Ascending aorta (tissue), 2 donors: ENCODE results near the gene SLC44A5. TPM values are rescaled to one million over a fixed set of nuclear protein-coding genes. Genes with fewer than 3 reads are reported as not detected.
"Not testable (repeated sequence)": the region's sequence is repeated elsewhere in the genome, so short reads cannot be mapped to it uniquely, and the experiment has no call there.

Source experiments
- DNase-seq, 2 donors: peaks; one replicate each; pipeline ENCODE4 v3.0.0-alpha.2; 2019; ENCODE audit warnings: low spot score in 2 of 2
- H3K27ac ChIP-seq, 2 donors: fragments of 200-600 bp; sonication (generic); one replicate each; pipeline ENCODE4 v1.5.1; 2016 to 2017; ENCODE audit warnings: mild to moderate bottlenecking in 1 of 2
- H3K27me3 ChIP-seq: fragments of 200-600 bp; sonication (generic); one replicate; pipeline ENCODE4 v1.5.1; 2017
- H3K36me3 ChIP-seq, 2 donors: fragments of 200-600 bp; sonication (generic); one replicate each; pipeline ENCODE4 v1.5.1; 2016
- H3K4me1 ChIP-seq, 2 donors: fragments of 200-600 bp; sonication (generic); one replicate each; pipeline ENCODE4 v1.5.1; 2016 to 2017; ENCODE audit warnings: mild to moderate bottlenecking in 1 of 2
- H3K4me3 ChIP-seq, 2 donors: fragments of 200-600 bp; sonication (generic); one replicate each; pipeline ENCODE4 v1.5.1; 2016 to 2017; ENCODE audit warnings: mild to moderate bottlenecking in 1 of 2
- H3K9me3 ChIP-seq, 2 donors: fragments of 200-600 bp; sonication (generic); one replicate each; pipeline ENCODE4 v1.5.1; 2016
- CTCF ChIP-seq, 3 experiments: fragments of 200-600 bp in 2 of 3; fragments of 450-650 bp in 1 of 3; sonication (generic) in 2 of 3; IDR thresholded peaks; one replicate each; pipeline ENCODE4 v1.5.1; 2016 to 2019; ENCODE audit warnings: antibody characterized with exemption in 3 of 3, mild to moderate bottlenecking in 1 of 3, moderate library complexity in 1 of 3
- intact Hi-C: fragments of 100-400 bp; cut with DNase I; formaldehyde crosslinking; loops from one replicate; pipeline ENCODE4 v1.15.1; 2023
- total RNA-seq: library from RNA; depleted of rRNA; stranded (reverse); fragments of >200 nt; gene quantifications from one replicate; pipeline ENCODE4 v1.1.0, GENCODE V29; 2016

Gene SLC44A5
- total RNA-seq, result not detected

DNA sequence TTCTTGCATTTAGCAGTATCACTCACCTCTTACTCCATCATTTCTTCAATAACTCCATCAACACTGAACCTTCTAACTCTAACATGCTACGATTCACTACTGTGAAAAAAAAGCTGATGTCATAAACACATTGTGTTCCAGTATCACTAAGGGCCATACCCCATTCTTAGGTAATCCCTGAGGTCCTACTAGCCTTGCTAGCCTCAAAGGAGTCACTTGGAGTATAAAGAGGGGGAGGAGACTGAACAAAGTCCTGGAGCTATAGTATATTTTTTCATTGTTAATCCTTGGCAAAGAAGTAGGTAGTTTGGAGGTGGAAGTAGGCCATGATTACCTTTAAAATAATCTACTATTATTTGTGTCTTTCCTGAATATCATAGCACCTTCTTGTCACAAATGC is at the start of gene SLC44A5:
SLC44A5 (minus strand) TSS at position 101 of the 400 bp plus-strand sequence. CDS start 69,667 bp downstream, outside the sequence.
- Histone ChIP-seq H3K36me3 (no peaks in the 10 kb centered on the region), H3K4me3 (no peak within 1 kb of the TSS), H3K9me3 (no peaks in the 10 kb centered on the region), H3K27ac (no peak within 1 kb of the TSS), H3K4me1 (peaks cover 0 to 9% of the 10 kb centered on the region in 2 donors), H3K27me3 (no peaks in the 10 kb centered on the region)
- no peak for DNase-seq
- intact Hi-C loops, result no loop called here
- TF ChIP-seq CTCF (IDR thresholded peaks at IDR 0.05), result no peak

DNA sequence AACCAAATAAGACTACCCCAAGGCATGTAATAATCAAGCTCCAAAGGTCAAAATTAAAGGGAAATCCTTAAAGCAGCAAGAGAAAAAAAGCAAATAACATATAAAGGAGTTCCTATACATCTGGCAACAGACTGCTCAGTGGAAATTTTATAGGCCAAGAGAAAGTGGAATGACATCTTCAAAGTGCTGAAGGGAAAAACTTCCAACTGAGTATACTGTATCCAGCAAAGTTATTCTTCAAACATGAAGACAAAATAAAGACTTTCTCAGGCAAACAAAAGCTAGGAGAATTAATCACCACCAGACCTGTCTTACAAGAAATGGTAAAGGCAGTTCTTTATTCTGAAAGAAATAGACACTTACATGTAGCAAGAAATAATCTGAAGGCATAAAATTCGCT is 45.0 kb upstream of the SLC44A5 start:
- TF ChIP-seq CTCF (IDR thresholded peaks at IDR 0.05), result no peak

DNA sequence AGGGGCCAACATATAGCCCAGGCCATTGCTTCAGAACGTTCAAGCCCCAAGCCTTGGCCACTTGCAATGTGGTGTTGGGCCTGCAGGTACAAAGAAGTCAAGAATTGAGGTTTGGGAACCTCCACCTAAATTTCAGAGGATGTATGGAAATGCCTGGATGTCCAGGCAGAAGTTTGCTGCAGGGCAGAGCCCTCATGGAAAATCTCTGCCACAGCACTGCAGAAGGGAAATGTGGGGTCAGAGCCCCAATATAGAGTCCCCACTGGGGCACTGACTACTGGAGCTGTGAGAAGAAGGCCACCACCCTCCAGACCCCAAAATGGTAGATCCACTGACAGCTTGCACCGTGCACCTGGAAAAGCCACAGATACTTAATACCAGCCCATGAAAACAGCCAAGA is 36.3 kb upstream of the SLC44A5 start:
- H3K4me3 ChIP-seq, DNase-seq, H3K4me1 ChIP-seq, H3K9me3 ChIP-seq, intact Hi-C loops, H3K27me3 ChIP-seq, H3K36me3 ChIP-seq, H3K27ac ChIP-seq: not testable (repeated sequence)

More for the DNA sequence above, 45.0 kb upstream of the SLC44A5 start:
- no peaks in the 10 kb centered on the region for H3K36me3 ChIP-seq
- H3K4me1 ChIP-seq, result no peaks in the 10 kb centered on the region
- no peak overlapping the region for H3K4me3 ChIP-seq
- no peaks in the 10 kb centered on the region for H3K27me3 ChIP-seq
- DNase-seq, result no peak
- intact Hi-C loops, result no loop called here
- no peaks in the 10 kb centered on the region for H3K9me3 ChIP-seq
- H3K27ac ChIP-seq, result no peak overlapping the region

DNA sequence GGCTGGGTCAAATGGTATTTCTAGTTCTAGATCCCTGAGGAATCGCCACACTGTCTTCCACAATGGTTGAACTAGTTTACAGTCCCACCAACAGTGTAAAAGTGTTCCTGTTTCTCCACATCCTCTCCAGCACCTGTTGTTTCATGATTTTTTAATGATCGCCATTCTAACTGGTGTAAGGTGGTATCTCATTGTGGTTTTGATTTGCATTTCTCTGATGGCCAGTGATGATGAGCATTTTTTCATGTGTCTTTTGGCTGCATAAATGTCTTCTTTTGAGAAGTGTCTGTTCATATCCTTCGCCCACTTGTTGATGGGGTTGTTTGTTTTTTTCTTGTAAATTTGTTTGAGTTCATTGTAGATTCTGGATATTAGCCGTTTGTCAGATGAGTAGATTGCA is 34.2 kb upstream of the SLC44A5 start:
- H3K36me3 ChIP-seq, intact Hi-C loops, DNase-seq, H3K4me3 ChIP-seq, H3K27me3 ChIP-seq, H3K9me3 ChIP-seq, H3K4me1 ChIP-seq, H3K27ac ChIP-seq: not testable (repeated sequence)

DNA sequence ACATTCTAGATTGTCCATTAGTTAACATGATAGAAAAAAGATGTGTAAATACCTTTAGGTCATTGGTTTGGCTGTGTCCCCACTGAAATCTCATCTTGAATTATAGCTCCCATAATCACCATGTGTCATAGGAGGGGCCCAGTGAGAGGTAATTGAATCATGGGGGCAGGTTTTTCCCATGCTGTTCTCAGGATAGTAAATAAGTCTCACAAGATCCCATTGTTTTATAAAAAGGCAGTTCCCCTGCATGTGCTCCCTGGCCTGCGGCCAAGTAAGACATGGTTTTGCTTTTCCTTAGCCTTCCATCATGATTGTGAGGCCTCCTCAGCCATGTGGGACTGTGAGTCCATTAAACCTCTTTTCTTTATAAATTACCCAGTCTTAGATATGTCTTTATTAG is 32.5 kb upstream of the SLC44A5 start:
- Histone ChIP-seq H3K27me3 (no peaks in the 10 kb centered on the region), H3K4me3 (no peak overlapping the region), H3K36me3 (no peaks in the 10 kb centered on the region), H3K4me1 (no peaks in the 10 kb centered on the region), H3K9me3 (no peaks in the 10 kb centered on the region), H3K27ac (no peak overlapping the region)
- DNase-seq, result no peak
- intact Hi-C loops, result no loop called here
- TF ChIP-seq CTCF (IDR thresholded peaks at IDR 0.05), result no peak

DNA sequence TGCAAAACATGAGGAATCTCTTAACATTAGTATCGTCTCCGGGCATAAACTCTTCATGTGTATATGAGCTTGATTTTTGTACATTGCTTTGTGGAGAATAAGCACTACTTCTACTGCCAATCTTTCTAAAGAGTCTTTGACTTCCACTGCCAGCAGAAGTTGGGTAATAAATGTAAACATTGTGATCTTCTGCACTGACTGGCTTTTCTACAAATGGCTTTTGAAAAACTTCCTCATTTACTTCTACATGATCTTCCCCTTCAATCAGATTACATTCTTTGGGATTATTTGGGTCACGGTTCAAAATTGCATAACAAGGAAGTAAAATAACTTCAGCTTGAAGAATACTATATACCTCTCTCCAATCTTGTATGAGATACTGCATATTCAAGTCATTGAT is 30.4 kb upstream of the SLC44A5 start:
- intact Hi-C loops, result no loop called here
- TF ChIP-seq CTCF (IDR thresholded peaks at IDR 0.05), result no peak

GRCh38 chr1:75640137-75640536 is 29.2 kb upstream of the SLC44A5 start:
- no peak for DNase-seq

More for the DNA sequence above, 30.4 kb upstream of the SLC44A5 start:
- Histone ChIP-seq H3K36me3 (no peaks in the 10 kb centered on the region), H3K4me3 (no peak overlapping the region), H3K27me3 (no peaks in the 10 kb centered on the region), H3K4me1 (no peaks in the 10 kb centered on the region), H3K9me3 (no peaks in the 10 kb centered on the region), H3K27ac (no peak overlapping the region)
- DNase-seq, result no peak

More at GRCh38 chr1:75640137-75640536, 29.2 kb upstream of the SLC44A5 start:
- Histone ChIP-seq H3K27me3 (no peaks in the 10 kb centered on the region), H3K4me1 (no peaks in the 10 kb centered on the region), H3K4me3 (no peak overlapping the region), H3K9me3 (no peaks in the 10 kb centered on the region), H3K27ac (no peak overlapping the region), H3K36me3 (no peaks in the 10 kb centered on the region)
- intact Hi-C loops, result no loop called here
- no peak for TF ChIP-seq CTCF (IDR thresholded peaks at IDR 0.05)
